ENCODE measurements around the gene CCP110. TPM values are rescaled to one million over a fixed set of nuclear protein-coding genes. Genes with fewer than 3 reads are reported as not detected.

CCP110 gene
- total RNA-seq, 4 donors from 2014 or later: 6.6 to 8.6 (median 7.5) TPM

DNA sequence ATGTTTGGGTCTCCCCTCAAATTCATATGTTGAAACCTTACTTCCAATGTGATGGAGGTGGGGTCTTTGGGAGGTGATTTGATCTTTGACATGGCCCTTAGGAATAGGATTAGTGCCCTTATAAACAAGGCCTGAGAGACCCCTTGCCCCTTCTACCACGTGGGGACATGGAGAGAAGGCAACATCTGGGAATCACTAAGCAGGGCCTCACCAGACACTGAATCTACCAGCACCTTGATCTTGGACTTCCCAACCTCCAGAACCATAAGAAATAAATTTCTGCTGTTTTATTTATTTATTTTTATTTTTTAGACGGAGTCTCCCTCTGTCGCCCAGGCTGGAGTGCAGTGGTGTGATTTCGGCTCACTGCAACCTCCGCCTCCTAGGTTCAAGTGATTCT is 42.0 kb upstream of the CCP110 start:
- H3K4me3 ChIP-seq (ENCODE audit: low read depth, poor library complexity, severe bottlenecking): no peak overlapping the region
- WGBS, 2 donors: 85 to 87% methylated on average over 5 of the region's 5 CpGs
- DNase-seq (ENCODE audit: low spot score in 2 of 2): no peak
- intact Hi-C loops (cut with DNase I; ENCODE audit: low total_unique reads): no loop called here
- TF ChIP-seq, protein P1, sequence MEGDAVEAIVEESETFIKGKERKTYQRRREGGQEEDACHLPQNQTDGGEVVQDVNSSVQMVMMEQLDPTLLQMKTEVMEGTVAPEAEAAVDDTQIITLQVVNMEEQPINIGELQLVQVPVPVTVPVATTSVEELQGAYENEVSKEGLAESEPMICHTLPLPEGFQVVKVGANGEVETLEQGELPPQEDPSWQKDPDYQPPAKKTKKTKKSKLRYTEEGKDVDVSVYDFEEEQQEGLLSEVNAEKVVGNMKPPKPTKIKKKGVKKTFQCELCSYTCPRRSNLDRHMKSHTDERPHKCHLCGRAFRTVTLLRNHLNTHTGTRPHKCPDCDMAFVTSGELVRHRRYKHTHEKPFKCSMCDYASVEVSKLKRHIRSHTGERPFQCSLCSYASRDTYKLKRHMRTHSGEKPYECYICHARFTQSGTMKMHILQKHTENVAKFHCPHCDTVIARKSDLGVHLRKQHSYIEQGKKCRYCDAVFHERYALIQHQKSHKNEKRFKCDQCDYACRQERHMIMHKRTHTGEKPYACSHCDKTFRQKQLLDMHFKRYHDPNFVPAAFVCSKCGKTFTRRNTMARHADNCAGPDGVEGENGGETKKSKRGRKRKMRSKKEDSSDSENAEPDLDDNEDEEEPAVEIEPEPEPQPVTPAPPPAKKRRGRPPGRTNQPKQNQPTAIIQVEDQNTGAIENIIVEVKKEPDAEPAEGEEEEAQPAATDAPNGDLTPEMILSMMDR (IDR thresholded peaks at IDR 0.05): no peak
- no peak for TF ChIP-seq POLR2A (IDR thresholded peaks at IDR 0.05)

DNA sequence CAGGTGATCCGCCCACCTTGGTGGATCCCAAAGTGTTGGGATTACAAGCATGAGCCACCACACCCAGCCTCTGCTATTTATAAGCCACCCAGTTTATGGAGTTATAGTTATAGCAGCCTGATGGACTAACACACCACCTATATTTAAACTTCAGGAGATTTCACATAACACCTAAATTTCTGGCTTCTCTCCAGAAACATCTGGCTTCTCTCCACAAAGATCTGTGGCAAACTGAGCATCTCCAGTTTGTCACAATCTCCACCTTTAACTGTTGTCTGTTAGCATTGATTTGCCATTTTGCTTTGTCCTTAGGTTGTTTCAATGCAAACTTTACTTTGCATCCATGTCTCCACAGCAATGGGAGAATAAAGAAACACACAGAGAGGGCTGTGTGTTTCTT is 41.5 kb upstream of the CCP110 start:
- no peak for DNase-seq (ENCODE audit: low spot score in 2 of 2)
- TF ChIP-seq POLR2A (IDR thresholded peaks at IDR 0.05): no peak
- TF ChIP-seq, protein P1 (IDR thresholded peaks at IDR 0.05): no peak
- intact Hi-C loops (cut with DNase I; ENCODE audit: low total_unique reads): no loop called here
- no peak overlapping the region for H3K4me3 ChIP-seq (ENCODE audit: low read depth, poor library complexity, severe bottlenecking)
- 54 to 93% methylated on average over 1 of the region's 1 CpG for WGBS, 2 donors

DNA sequence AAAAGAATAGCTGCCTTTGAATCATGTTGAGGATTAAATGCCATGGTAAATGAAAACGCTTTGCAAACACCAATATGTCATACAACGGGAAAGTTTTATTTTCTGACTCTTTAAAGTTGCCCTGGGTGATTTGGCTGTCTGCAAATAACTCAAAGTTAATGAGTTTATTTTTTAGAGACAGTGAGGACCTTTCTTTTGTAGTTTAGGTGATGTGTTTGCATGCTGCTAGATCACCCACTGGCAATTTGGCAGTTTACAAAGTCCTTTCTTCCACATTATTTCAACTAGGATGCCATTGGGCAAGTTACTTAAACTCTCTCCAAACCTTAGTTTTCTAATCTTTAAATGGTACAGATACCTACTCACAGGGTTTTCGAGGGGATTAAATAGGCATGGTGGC is 39.6 kb upstream of the CCP110 start:
- TF ChIP-seq, protein P1 (IDR thresholded peaks at IDR 0.05): no peak
- TF ChIP-seq POLR2A (IDR thresholded peaks at IDR 0.05): no peak
- H3K4me3 ChIP-seq (ENCODE audit: low read depth, poor library complexity, severe bottlenecking): no peak overlapping the region
- intact Hi-C loops (cut with DNase I; ENCODE audit: low total_unique reads): no loop called here
- 59 to 64% methylated on average over 3 of the region's 3 CpGs for WGBS, 2 donors
- no peak for DNase-seq (ENCODE audit: low spot score in 2 of 2)

DNA sequence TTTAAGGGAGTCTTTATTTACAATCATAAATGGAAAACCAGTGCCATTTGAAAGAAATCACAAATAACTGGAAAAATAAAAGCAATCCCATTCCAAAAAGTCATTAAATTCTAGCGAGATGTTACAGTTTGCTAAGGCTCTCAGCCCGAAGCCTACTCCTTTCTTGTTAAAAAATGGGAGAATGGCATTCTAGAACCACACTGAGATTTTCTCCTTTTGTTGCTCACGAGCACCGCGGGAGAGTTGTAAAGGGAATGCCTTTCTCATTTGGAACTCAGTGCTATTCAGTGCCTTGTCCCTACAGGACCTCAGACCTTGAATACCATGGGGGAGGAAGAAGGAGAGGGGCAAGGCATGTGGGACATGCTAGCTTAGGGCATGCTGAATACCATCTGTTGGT is 38.1 kb upstream of the CCP110 start:
- no peak overlapping the region for H3K4me3 ChIP-seq (ENCODE audit: low read depth, poor library complexity, severe bottlenecking)
- intact Hi-C loops (cut with DNase I; ENCODE audit: low total_unique reads): no loop called here
- TF ChIP-seq, protein P1 (IDR thresholded peaks at IDR 0.05): no peak
- TF ChIP-seq POLR2A (IDR thresholded peaks at IDR 0.05): no peak
- WGBS, 2 donors: 91 to 94% methylated on average over 5 of the region's 5 CpGs
- peak in 1 of 2 donors; percentile 12 for DNase-seq (ENCODE audit: low spot score in 2 of 2)

DNA sequence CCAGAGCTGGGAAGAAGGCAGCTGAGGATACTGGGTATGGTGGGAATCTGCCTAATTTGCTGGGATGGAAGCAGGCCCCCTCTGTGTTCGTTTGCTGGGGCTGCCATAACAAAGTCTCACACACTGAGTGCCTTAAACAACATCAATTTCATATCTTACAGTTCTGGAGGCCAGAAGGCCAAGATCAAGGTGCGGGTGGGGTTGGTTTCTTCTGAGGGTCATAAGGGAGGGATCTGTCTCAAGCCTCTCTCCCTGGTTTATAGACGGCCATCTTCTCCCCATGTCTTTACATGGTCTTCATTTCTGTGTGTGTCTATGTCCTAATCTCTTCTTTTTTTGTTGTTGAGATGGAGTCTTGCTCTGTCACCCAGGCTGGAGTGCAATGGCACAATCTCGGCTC is 37.7 kb upstream of the CCP110 start:
- intact Hi-C loops (cut with DNase I; ENCODE audit: low total_unique reads): no loop called here
- no peak for DNase-seq (ENCODE audit: low spot score in 2 of 2)
- H3K4me3 ChIP-seq (ENCODE audit: low read depth, poor library complexity, severe bottlenecking): no peak overlapping the region
- WGBS, 2 donors: 84 to 87% methylated on average over 4 of the region's 4 CpGs
- TF ChIP-seq POLR2A (IDR thresholded peaks at IDR 0.05): no peak

DNA sequence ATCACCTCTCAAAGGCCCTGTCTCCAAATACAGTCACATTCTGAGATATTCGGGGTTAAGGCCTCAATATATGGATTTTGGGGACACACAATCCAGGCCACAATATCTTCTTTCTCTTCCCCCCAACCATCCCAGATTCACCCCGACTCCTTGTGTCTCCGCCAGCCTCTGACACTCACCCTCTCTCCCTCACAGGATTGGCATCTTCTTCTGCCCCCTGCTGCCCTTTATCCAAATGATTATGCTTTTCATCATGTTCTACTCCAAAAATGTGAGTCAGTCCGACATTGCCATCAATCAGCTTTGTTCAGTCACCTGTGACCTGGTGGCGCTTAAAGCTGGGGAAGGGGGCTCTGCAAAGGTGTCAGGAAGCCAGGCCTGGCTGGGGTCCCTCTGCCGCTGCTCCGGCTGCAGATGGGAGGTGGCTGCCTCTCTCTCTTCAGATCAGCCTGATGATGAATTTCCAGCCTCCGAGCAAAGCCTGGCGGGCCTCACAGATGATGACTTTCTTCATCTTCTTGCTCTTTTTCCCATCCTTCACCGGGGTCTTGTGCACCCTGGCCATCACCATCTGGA is 36.9 kb upstream of the CCP110 start:
- intact Hi-C loops (cut with DNase I; ENCODE audit: low total_unique reads): no loop called here
- peak in 1 of 2 donors; percentile 66 for DNase-seq (ENCODE audit: low spot score in 2 of 2)
- TF ChIP-seq POLR2A (IDR thresholded peaks at IDR 0.05): no peak
- TF ChIP-seq, protein P1 (IDR thresholded peaks at IDR 0.05): no peak
- no peak overlapping the region for H3K4me3 ChIP-seq (ENCODE audit: low read depth, poor library complexity, severe bottlenecking)
- 92 to 93% methylated on average over 10 of the region's 10 CpGs for WGBS, 2 donors
